Measurements from ENCODE around the gene RNF8. TPM values are rescaled to one million over a fixed set of nuclear protein-coding genes. Genes with fewer than 3 reads are reported as not detected.

The RNF8 gene
- total RNA-seq, 4 donors from 2014 or later, result 6.9 to 17.8 (median 11.9) TPM

DNA sequence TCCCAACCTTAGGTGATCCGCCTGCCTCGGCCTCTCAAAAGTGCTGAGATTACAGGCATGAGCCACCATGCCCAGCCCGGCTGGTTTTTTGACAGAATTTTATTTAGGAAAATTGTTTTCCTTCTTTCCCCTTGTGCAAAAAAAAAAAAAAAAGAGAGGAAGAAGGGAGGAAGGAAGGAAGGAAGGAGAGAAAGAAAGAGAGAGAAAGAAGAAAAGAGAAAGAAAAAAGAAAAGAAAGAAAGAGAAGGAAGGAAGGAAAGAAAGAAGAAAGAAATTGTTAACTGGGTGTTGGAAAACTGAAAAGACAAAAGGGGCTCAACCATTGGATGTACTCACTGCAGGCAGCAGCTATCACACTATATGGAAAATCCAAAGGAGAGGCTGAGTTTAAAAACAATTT lies 1.4 kb upstream of the RNF8 start:
- TF ChIP-seq, protein P1, sequence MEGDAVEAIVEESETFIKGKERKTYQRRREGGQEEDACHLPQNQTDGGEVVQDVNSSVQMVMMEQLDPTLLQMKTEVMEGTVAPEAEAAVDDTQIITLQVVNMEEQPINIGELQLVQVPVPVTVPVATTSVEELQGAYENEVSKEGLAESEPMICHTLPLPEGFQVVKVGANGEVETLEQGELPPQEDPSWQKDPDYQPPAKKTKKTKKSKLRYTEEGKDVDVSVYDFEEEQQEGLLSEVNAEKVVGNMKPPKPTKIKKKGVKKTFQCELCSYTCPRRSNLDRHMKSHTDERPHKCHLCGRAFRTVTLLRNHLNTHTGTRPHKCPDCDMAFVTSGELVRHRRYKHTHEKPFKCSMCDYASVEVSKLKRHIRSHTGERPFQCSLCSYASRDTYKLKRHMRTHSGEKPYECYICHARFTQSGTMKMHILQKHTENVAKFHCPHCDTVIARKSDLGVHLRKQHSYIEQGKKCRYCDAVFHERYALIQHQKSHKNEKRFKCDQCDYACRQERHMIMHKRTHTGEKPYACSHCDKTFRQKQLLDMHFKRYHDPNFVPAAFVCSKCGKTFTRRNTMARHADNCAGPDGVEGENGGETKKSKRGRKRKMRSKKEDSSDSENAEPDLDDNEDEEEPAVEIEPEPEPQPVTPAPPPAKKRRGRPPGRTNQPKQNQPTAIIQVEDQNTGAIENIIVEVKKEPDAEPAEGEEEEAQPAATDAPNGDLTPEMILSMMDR (IDR thresholded peaks at IDR 0.05 in 4 of 5, conservative IDR thresholded peaks at IDR 0.05 in 1 of 5), result no peak
- no peak for TF ChIP-seq POLR2A (IDR thresholded peaks at IDR 0.05)
- no peak overlapping the region for H3K27ac ChIP-seq
- H3K36me3 ChIP-seq, result no peaks in the 10 kb centered on the region
- H3K4me3 ChIP-seq, result no peak overlapping the region
- DNase-seq (no peak), ATAC-seq (no peak)
- no peaks in the 10 kb centered on the region for H3K27me3 ChIP-seq
- intact Hi-C loops (cut with DNase I; ENCODE audit: low total_unique reads) (loop anchor here (5.0 to 10.0 kb wide), 2 partner anchors 80 to 342 kb away; partner anchors contain the start of genes CMTR1 and MDGA1), in situ Hi-C loops (cut with MboI; ENCODE audit: low sequenced_read_pairs in 4 of 4) (loop anchor here in 1 of 4 donors (25.0 kb wide), 1 partner anchor 335 kb away; the partner anchor contains the start of gene MDGA1)
- no peaks in the 10 kb centered on the region for H3K9me3 ChIP-seq
- H3K4me1 ChIP-seq, result peaks cover 19 to 20% of the 10 kb centered on the region in 2 donors

DNA sequence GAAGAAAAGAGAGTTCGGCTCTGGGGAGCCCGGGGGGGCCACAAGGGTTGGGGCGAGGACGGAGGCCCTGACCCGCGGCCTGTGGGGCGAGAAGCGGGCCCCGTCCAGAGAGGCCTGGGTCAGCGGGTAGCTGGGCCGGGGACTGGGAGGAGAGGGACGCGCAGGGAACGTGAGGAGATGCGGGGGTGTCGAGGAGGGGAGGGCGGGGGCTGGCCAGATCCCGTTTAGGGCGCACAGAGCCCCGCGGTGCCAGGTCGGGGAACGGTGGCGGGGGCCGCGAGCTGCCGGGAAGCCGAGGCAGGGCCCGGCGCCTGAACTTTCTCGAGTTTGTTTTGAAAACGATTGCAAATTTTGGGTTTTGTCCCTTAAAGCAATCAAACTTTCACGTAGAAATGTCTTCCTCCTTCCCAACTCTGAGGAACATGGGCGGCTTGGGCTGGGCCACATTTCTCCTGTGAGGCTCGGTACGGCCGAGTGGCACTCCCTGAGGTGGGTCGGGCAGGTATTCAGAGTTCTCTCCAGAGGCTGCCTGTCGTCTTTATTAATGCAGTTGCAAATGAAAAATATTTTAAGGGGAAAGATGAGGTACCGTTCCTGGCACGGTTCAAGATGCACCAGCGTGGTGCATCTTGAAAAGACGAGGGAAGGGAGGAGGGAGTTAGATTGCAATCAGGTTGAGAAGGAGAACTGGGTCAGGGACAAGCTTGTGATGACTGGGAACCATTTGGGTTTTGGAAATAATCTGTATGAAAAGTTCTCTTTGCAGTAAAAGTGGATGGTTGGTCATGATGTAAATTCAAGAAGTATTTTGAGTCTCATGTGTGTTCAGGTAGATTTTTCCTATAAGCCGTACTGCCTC lies 972 bp downstream of the RNF8 start:
- in situ Hi-C loops (cut with MboI; ENCODE audit: low sequenced_read_pairs in 4 of 4) (loop anchor here in 1 of 4 donors (25.0 kb wide), 1 partner anchor 333 kb away; the partner anchor contains the start of gene MDGA1), intact Hi-C loops (cut with DNase I; ENCODE audit: low total_unique reads) (loop anchor here (1.0 to 10.0 kb wide), 3 partner anchors 29 to 340 kb away; partner anchors contain the start of genes CMTR1 and MDGA1)
- no peaks in the 10 kb centered on the region for H3K36me3 ChIP-seq
- peak overlapping the region in 2 of 4 donors; percentile 42 to 64 for H3K27ac ChIP-seq
- TF ChIP-seq POLR2A (IDR thresholded peaks at IDR 0.05), result no peak
- TF ChIP-seq, protein P1 (IDR thresholded peaks at IDR 0.05 in 4 of 5, conservative IDR thresholded peaks at IDR 0.05 in 1 of 5), result no peak
- H3K4me3 ChIP-seq, result peak overlapping the region; percentile 92 to 99 (median 93)
- no peaks in the 10 kb centered on the region for H3K27me3 ChIP-seq
- DNase-seq (no peak), ATAC-seq (peak in 1 of 2 donors; percentile 20)
- H3K9me3 ChIP-seq, result no peaks in the 10 kb centered on the region
- H3K4me1 ChIP-seq, result peaks cover 19 to 22% of the 10 kb centered on the region in 2 donors

DNA sequence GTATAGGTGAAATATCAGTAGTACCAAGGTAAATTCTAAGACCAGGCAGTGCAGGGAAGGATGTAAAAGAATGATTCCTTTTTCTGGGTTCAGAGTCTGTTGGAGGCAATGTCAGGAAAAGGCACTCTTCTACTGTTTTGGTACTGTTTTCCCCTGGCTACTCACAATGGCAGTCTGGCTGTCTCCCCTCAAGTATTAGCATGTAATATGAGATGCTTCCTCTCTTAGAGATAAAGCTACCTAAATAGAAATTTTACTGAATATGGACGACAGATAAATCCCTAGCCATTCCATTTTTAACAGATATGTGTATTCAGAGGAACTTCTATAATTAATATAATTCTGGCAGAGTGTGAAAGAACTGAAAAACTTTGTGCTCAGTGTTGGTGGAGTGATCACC lies 3.5 kb downstream of the RNF8 start:
- Histone ChIP-seq H3K27me3 (no peaks in the 10 kb centered on the region), H3K36me3 (peaks cover 0 to 11% of the 10 kb centered on the region in 2 donors), H3K9me3 (no peaks in the 10 kb centered on the region), H3K4me1 (peaks cover 19 to 22% of the 10 kb centered on the region in 2 donors), H3K27ac (no peak overlapping the region), H3K4me3 (no peak overlapping the region)
- DNase-seq (no peak), ATAC-seq (no peak)
- no peak for TF ChIP-seq POLR2A (IDR thresholded peaks at IDR 0.05)
- TF ChIP-seq, protein P1 (IDR thresholded peaks at IDR 0.05 in 4 of 5, conservative IDR thresholded peaks at IDR 0.05 in 1 of 5), result no peak
- intact Hi-C loops (cut with DNase I; ENCODE audit: low total_unique reads) (loop anchor here (10.0 kb wide), 1 partner anchor 338 kb away; the partner anchor contains the start of gene MDGA1), in situ Hi-C loops (cut with MboI; ENCODE audit: low sequenced_read_pairs in 4 of 4) (loop anchor here in 1 of 4 donors (25.0 kb wide), 1 partner anchor 330 kb away; the partner anchor contains the start of gene MDGA1)

DNA sequence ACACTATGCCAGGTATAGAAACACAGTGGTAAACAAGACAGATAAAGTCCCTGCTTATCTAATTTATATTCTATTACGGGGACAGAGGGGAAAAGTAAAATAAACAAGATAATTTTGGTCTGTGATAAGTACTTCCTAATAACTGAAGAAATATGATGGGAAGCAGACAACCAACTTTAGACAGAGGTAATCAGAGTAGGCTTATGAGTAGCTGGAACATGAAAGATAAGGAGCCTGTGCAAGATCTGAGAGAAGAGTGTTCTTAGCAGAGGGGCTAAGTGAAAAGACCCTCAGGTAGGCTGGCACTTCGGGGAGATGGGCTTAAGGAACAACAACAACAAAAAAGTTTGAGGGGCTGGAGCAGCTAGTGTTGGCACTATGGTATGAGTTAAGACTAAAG lies 4.1 kb downstream of the RNF8 start:
- Histone ChIP-seq H3K27ac (no peak overlapping the region), H3K4me3 (no peak overlapping the region), H3K9me3 (no peaks in the 10 kb centered on the region), H3K4me1 (peaks cover 19 to 22% of the 10 kb centered on the region in 2 donors), H3K27me3 (no peaks in the 10 kb centered on the region), H3K36me3 (peaks cover 0 to 11% of the 10 kb centered on the region in 2 donors)
- ATAC-seq (no peak), DNase-seq (no peak)
- no peak for TF ChIP-seq POLR2A (IDR thresholded peaks at IDR 0.05)
- TF ChIP-seq, protein P1 (IDR thresholded peaks at IDR 0.05 in 4 of 5, conservative IDR thresholded peaks at IDR 0.05 in 1 of 5), result no peak
- intact Hi-C loops (cut with DNase I; ENCODE audit: low total_unique reads), result loop anchor here (10.0 kb wide), 1 partner anchor 337 kb away; the partner anchor contains the start of gene MDGA1
- in situ Hi-C loops (cut with MboI; ENCODE audit: low sequenced_read_pairs in 4 of 4), result loop anchor here in 1 of 4 donors (25.0 kb wide), 1 partner anchor 329 kb away; the partner anchor contains the start of gene MDGA1

All from gastrocnemius medialis (tissue), 4 donors.